Astrocyte of the spinal cord (primary cell): ENCODE measurements around the gene NUP85.
A peak's percentile ranks its signal among the peaks of the same experiment; 100 is the strongest.

Experiments used
- DNase-seq: peaks from one replicate; pipeline ENCODE4 v3.0.0; 2011; ENCODE audit warnings: low read depth, low spot score
- H3K4me3 ChIP-seq: 2 replicates; pipeline ENCODE4 v1.5.1; 2011; ENCODE audit warnings: low read depth, mild to moderate bottlenecking, low read length, moderate library complexity
- in situ Hi-C: cut with HindIII; loops from 2 replicates; pipeline ENCODE4 v1.10.0; 2017; ENCODE audit warnings: low sequenced_read_pairs
- TF ChIP-seq, protein P1 (sequence below): IDR thresholded peaks from 2 replicates; pipeline ENCODE4 v1.5.1; 2012; ENCODE audit warnings: low read depth, mild to moderate bottlenecking, low read length, inconsistent platforms

The NUP85 gene

DNA sequence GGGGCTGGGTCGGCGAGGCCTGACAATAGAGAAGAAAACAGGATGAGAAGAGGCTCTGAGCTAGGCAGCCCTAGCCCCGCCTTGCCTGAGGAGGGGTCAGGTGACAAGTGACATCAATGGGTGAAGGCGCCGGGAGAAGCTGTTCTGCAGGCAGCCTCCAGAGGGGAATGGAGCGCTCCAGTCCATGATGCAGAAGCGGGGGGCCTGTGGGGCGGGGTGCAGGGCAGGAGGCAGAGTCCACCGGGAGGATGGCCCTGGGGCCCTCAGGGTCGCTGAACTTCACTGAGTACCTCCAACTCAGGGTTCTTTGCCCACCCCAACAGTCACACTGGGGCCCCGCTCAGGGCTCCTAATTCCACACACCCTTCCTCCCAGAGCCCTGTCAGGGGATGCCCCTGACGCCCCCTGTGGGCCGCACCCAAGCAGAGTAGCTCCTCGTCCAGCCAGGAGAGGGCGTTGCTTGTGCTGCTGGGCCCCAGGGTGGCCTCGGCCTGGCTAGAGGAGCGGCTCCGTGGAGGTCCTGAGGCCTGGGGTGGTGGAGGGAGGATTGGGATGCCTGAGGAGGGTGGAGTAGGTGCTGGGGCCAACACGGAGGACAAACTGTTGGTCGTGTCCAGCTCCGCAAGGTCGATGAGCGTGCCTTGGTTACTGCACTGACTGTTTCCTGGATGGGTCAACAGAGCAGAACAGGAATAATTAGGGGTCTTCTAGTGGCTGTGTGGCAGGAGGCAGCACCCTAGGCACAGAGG lies 35.1 kb downstream of the NUP85 start:
- in situ Hi-C loops, result no loop called here
- no peak overlapping the region for H3K4me3 ChIP-seq
- TF ChIP-seq, protein P1, sequence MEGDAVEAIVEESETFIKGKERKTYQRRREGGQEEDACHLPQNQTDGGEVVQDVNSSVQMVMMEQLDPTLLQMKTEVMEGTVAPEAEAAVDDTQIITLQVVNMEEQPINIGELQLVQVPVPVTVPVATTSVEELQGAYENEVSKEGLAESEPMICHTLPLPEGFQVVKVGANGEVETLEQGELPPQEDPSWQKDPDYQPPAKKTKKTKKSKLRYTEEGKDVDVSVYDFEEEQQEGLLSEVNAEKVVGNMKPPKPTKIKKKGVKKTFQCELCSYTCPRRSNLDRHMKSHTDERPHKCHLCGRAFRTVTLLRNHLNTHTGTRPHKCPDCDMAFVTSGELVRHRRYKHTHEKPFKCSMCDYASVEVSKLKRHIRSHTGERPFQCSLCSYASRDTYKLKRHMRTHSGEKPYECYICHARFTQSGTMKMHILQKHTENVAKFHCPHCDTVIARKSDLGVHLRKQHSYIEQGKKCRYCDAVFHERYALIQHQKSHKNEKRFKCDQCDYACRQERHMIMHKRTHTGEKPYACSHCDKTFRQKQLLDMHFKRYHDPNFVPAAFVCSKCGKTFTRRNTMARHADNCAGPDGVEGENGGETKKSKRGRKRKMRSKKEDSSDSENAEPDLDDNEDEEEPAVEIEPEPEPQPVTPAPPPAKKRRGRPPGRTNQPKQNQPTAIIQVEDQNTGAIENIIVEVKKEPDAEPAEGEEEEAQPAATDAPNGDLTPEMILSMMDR, result peak; percentile 88
- DNase-seq, result peak; percentile 13

DNA sequence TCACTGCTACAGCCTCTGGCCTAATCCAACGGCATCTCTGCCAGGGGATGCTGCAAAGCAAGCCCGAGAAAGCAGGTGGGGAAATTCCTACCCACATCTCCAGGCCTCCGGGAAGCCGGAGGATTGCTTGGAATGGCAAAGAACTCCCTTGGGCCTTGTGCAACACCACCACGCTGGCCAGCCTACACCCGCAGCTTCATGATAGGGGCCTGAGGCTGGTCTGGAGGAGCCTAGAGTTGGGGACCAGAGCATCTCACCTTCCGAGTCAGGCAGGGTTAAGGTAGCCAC lies 35.6 kb downstream of the NUP85 start:
- no peak overlapping the region for H3K4me3 ChIP-seq
- TF ChIP-seq, protein P1, result no peak
- DNase-seq, result no peak
- in situ Hi-C loops, result no loop called here

DNA sequence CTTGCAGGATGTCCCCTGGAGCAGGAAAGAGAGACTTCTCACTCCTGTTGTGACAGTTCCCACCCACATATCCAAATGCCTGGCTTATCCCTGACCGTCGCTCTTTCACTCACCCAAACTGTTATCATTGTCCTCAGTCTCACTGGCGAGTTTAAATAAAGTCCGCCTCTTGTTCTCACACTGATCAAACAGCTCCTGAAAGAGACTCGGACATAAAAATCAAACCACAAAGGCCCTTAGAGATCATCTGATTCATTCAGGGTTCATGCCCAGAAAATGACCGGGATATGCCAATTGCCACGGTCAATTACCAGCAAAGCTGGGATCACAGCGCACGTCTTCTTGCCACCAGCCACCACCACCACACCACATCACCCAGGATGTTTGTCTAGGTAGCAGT lies 36.0 kb downstream of the NUP85 start:
- in situ Hi-C loops, result no loop called here
- DNase-seq, result no peak
- TF ChIP-seq, protein P1, result no peak
- H3K4me3 ChIP-seq, result no peak overlapping the region

DNA sequence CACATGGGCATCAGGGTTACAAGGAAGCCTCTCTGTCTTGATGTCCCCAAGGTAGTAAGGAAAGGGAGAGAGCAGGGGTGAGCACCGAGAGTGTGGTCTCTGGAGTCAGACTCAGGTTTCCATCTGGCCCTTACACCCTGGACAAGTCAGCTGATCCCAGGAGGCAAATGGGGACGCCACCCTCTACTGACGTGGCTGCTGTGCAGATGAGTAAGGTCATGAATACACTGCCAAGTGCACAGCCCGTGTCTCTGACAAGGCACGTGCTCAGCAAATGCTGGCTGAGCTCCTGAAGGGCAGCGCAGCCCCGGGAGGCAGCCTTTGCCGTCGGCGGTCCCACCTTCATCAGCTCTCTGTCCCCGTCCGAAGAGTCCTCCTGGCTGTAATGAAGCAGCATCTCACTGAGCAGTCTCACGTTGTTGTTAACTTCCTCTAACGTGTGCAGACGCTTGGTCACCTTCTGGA lies 36.5 kb downstream of the NUP85 start:
- DNase-seq, result peak; percentile 19
- in situ Hi-C loops, result no loop called here
- TF ChIP-seq, protein P1, result no peak
- H3K4me3 ChIP-seq, result no peak overlapping the region

DNA sequence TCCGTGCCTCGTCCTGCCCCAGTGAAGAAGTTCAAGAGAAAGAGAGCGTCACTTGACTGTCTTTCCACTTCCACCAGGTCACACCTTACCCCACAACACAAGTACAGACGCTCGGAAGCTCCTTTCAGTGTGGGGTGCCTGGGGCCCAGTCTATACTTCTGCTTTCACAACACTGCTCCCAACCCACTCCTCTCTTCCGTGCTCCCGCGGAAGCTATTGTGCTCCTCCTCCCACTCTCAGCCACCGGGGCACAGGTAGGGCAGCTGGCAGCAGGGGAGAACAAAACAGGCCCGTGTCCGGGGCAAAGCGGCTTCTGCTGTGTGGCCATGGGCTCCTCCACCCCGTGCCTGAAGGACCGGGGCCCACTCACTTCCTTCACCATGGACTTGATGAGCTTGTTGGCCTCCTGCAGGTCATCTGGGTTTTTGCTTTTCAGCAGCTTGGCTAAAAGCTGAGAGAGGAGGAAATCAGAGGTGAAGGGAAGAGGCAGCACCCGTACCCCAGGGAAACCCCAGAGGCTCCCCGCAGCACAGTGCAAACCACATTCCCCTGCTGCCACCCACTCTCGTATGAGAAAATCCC lies 37.1 kb downstream of the NUP85 start:
- in situ Hi-C loops, result no loop called here
- H3K4me3 ChIP-seq, result no peak overlapping the region
- TF ChIP-seq, protein P1, result no peak
- no peak for DNase-seq

DNA sequence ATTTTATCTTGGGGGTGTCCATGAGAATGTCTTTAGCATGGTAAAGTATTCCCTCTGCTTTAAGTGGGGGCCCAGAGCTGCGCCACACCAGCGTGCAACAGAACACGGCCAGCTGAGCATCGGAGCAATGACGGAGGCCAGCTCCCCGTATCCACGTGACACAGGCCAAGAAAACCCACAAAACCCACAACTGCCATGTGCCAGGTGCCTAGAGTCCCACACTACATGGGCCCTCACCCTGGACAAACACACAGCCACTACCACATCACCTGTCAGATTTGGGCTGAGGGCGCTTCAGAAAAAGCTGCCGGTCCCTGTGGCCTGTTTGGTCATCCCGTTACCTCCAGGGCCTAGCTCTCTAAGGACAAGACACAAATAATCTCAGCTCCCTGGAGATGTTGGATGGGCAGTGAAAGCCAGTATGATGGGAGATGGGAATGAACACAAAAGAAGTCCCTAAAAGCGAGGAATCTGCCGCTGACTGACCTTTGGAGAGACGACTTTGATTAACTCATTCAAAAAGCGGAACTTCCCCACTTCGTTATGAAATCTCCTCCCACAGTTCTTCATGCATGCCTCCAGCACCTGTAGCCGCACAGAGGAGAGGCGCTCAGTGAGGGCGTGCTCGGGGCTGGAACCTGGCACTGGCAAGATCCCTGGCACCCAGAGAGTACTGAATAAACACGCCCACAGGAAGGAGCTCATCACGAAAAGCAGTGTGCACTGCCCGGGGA lies 38.8 kb downstream of the NUP85 start:
- no peak for DNase-seq
- H3K4me3 ChIP-seq, result no peak overlapping the region
- TF ChIP-seq, protein P1, result no peak
- in situ Hi-C loops, result no loop called here
